HG03457 (cell line): ENCODE results near the gene GRIK4.
"Not testable (repeated sequence)": the region's sequence is repeated elsewhere in the genome, so short reads cannot be mapped to it uniquely, and the experiment has no call there.

Experiments used
- ATAC-seq: cut with Tn5 transposase; IDR thresholded peaks from one replicate; pipeline ENCODE4 v1.9.1; 2021; ENCODE audit warnings: moderate number of reproducible peaks; ENCODE audit not compliant: unreplicated experiment

GRIK4 gene

DNA sequence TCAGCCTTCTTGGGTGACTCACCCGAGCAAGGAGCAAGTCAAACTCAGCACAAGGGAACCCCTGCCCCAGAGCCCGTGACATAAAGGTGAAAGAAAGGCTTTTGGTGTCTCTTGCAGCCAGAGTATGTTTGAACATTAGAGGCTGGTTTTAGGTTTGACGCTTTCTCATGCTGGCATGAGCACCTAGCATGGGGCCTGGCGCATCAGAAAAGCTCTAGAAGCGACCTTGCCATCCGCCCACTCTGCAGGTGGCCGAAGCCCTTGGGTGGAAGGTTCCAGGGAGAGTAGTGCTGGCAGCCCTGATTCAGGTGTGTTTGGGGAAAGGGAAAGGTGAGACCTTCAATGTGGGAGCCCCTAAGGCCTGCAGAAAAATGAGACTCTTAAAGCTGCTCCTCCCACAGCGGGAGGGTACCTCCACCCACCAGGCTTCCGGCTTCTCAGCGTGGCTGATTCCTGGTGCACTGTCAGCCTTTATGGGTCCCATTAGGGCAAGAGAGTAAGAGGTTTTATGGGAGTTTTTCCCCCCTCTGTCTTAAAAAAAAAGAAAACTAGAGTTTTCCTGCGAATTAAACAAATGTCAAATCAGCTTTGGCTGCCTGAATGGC is 88.4 kb downstream of the GRIK4 start:
- ATAC-seq, result no peak

DNA sequence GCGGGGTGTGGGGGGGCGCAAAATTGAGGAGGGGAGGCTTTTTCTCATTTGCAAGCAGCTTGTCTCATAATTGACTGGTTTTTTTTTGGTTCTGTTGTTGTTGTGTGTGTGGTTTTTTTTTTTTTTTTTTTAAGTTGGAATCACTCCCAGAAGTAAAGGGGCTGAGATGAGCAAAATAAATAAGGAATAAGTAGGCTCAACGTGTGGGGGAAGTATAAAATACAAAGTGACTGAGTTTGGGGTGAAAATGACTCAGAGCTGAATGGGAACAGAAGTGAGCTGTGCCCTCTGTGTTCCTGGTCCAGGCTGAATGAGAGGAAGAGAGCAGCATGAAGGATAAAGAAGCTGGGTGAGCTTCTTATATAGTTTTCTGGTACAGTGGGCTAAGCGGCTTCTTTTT is 90.0 kb downstream of the GRIK4 start:
- no peak for ATAC-seq

GRCh38 chr11:120603071-120603470 is 91.5 kb downstream of the GRIK4 start:
- ATAC-seq, result no peak

- no peak for ATAC-seq
These were observed 93.9 kb downstream of the GRIK4 start for GRCh38 chr11:120605469-120605868.

- ATAC-seq, result no peak
These were observed 94.9 kb downstream of the GRIK4 start for GRCh38 chr11:120606211-120607010.

DNA sequence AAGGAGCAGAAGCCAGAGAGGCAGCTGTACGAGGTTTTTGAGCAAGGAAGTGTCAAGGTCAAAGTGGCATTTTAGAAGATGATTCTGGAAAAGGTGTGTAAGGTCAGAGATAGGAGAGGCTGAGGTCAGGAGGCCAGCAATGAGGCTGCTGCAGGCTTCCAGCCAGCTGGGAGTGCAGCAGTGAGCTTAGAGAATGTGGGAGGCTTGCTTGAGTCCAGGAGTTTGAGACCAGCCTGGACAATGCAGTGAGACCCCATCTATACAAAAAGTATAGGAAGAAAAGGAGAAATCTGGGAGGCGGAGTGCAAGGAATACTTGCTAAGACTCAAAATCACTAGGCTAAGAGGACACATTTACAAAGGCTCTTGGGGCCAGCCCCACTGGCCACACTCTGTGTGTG is 96.5 kb downstream of the GRIK4 start:
- ATAC-seq, result no peak

DNA sequence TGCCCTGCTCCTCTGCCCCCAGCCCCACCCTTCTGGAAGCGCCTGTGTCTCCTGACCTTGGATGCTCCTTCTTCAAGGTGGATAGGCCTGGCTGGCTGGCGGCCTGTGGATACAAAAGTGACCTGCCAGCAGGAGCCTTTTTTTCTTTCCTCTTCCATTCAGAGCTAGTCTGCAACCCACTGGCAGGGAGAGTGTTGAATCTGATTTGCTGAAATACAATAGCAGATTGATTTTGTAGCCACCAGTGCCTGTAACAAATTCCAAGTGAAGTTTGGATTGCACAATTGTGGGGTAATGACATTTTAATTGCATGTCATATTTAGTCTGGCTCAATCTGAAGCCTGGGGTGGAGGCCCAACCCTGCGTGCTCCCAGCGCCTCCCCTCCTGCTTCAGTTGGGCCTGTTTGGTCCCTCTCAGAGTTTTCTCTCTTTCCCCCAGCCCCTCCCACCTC is 97.2 kb downstream of the GRIK4 start:
- no peak for ATAC-seq

DNA sequence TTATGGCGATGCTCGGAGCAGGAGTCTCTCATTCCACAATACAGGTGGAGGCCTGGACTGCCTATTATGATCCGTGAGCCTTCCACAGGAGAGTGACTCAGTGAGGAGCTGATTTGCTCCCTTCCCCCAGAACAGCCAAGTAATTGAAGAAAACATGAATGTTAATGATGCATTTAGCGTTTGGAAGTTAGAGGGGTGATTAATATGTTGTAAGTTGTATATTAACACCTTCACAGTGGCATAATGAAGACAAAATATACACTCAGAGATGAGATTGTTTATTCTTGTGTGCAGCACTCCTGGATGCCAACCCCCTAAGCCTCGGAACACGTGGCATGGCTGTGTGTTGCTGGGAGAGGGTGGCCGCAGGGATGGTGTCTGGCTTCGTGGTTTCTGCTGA is 98.6 kb downstream of the GRIK4 start:
- no peak for ATAC-seq

GRCh38 chr11:120611581-120611980 is 100.0 kb downstream of the GRIK4 start:
- ATAC-seq, result no peak

DNA sequence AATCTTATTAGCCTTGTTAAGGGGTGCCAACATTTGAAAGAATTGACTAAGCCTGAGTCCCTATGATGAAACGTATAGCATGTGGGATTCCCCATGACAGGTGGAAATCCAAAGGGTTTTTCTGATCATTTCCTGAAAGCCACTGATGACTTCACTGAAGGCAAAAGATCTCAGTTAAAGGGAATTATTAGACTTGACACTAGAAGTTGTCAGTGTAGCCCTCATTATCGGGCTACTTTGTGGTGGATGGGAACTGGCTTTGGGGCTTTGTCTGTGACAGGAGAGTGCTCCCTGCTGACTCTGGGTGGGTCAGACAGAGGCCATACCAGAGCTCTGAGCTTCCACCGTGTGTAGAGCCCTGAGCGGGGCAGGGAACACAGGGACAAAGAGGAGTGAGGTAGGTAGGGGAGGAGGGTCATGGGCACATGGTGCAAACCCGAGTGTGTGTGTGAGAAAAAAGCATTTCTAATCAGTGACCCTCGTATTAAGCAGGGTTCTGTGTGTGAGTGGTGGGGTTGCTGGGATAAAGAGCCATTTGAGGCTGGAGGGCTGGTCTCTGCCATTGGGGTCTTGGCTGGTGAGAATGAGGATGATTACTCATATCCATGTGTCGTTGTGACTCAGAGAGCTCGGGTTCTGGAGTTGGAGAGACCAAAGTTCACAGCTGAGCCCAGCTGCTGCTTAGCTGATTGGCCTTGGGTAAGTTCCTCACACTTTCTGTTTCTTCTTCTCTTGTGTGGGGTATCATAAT is 101.1 kb downstream of the GRIK4 start:
- peak; percentile 61 for ATAC-seq

- ATAC-seq, result peak; percentile 55
These were observed 102.0 kb downstream of the GRIK4 start for GRCh38 chr11:120613264-120614226.

GRCh38 chr11:120615391-120615790 is 103.8 kb downstream of the GRIK4 start:
- ATAC-seq, result no peak

GRCh38 chr11:120618399-120618798 is 106.9 kb downstream of the GRIK4 start:
- ATAC-seq, result no peak

GRCh38 chr11:120622189-120622875 is 110.8 kb downstream of the GRIK4 start:
- no peak for ATAC-seq

DNA sequence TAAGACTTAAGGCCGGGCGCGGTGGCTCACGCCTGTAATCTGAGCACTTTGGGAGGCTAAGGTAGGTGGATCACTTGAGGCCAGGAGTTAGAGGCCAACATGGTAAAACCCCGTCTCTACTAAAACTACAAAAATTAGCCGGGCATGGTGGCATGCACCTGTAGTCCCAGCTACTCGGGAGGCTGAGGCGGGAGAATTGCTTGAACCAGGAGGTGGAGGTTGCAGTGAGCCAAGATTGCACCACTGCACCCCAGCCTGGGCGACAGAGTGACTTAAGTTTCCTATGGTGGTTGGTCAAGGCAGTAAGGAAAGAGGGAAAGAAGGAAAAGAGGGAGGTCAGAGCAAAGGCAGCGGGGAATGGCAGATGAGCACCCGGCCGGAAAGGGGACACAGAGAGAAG is 113.4 kb downstream of the GRIK4 start:
- not testable (repeated sequence) for ATAC-seq

DNA sequence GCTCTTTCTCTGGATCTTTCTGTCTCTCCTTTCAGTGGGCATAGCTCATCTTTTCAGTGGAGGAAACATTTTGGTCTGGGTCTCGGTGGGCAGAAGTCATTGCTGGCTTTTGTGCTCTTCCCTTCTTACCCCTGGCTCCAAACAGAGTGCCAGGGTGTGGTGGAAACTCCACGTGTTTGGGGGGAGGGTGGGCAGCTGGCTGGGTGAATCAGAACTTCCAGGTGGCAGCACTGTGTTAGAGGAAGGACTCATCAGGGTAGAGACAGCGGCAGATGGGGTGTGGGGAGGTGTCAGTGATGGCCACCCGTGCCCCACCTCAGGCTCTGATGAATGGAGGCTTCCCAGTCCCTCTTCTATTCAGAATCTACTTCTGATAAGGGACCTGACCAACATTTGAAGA is 114.0 kb downstream of the GRIK4 start:
- no peak for ATAC-seq

DNA sequence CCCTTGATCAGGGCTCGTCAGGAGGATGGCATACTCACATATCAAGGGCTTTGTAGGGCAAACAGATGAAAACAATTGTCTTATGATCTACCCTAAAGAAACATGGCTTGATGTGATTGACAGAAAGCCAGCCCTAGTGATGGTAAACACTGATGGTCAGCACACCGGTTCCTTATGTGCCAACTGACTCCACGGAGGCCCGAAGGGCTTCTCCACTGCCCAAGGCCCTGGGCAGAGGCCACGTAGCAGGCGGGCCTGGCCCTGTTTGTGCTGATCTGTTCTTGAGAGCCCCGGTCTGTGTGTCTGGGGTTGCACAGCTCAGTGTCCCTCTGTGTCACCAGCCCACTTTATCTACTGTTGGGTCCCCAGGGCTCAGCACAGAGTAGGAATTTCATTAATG is 115.2 kb downstream of the GRIK4 start:
- ATAC-seq, result no peak

DNA sequence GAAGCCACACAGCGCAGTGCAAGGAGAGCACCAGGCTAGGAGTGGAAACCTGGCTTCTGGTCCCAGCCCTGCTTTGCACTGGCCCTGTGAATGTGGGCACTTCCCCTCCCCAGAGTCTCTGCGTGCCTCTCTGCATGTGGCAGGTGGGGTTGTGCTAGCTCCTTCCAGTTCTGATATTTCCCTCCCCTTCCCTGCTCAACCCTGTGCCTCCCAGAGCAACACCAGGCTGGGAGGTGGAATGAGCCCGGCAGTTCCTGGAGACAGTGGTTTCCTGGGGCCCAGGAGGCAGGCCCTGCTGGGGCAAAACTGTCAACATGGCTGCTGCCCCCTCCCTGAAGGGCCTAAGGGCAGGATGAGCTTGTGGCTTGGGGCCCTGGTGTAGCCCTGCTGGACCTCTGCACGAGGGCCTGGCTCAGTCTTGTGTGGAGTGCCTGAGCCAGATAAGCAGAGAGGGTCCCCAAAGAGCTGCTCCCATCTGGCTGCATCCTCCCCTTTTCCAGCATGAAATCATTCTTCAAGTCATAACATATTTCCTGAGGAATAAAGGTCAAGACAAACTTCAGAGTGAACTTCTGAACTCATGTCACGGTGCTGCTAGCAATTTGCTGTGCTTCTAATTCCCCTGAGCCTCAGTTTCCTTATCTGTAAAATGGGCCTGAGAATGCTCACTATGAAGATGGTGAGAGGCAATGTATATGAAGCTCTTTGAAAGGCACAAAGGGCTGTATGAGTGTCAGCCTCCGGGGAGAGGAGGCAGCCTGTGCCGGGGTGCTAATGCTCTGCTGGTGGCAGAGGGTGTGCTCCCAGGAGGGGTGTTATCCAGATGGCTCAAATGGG is 116.0 kb downstream of the GRIK4 start:
- ATAC-seq, result no peak

DNA sequence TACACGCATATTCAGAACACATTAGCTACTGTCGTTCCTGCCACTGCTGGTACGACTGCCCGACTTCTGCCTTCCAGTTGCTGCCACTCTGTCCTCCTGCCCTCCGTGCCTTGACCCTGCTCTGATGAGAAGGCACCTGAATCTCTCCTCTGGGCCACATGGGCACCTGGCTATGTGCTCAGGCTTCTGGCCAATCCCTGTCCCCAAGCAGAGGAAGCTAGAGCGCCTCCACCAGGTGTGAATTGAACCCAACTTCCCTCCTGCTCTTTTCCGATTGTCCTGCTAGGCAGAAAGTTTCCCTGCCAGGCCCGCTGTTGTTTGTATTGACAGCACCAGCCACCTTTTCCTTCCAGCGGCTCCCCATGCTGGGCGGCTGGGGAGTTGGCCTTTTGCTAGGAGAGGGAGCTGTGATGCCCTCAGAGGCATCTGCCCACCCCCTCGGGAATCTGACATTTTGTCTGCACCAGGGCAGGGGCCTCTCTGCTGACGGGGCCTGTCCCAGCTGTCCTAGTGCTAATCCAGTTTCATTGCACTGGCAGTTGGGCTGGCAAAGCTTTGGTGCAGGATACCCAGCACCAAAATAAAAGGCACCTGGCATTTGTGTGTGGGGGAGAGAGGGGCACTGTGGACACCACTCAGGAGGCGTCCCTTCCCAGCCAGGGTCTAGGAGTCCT is 118.0 kb downstream of the GRIK4 start:
- no peak for ATAC-seq
